HG03432 (cell line): Measurements from ENCODE around the gene CDHR3.

Experiments used
- ATAC-seq: cut with Tn5 transposase; IDR thresholded peaks from one replicate; pipeline ENCODE4 v1.9.1; 2021; ENCODE audit warnings: mild to moderate bottlenecking, moderate library complexity; ENCODE audit not compliant: unreplicated experiment

The CDHR3 gene

DNA sequence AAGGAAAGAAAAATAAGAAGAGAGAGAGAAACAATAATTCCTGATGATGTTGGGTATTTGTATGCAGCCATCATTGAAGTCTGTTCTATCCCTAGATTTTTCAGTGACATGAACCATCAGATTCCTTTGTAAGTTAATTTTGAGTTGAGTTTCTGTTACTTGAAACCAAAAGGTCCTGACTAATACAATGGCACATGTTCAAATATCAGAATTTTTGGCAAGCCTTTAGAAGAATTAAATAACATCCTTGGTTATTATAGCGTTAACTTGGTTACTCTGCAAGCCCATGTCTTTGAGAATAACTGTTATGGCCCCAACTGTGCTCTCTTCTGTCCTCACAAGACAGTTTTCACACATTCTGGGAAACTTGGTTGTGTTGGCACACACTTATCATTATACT, 82.5 kb downstream of the CDHR3 start:
- ATAC-seq = no peak

DNA sequence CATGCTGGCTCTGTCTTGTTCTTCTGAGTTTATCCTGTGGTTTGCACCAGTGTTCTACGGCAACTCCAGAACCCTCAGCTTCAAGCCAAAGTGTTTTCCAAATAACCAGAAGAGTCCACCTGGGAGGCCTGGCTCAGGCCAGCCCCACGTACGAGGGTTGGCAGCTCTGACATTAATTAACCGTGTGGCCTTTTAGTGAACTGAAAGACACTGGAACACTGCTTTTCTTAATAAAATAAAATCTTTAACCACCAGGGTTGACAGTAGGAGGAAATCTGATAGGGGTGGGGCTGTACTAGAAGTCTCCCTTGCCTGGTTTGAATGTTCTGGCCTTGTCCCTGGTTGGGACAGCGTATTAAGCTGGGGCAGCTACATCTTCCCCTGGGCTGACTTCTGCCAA, 84.1 kb downstream of the CDHR3 start:
- ATAC-seq = no peak

DNA sequence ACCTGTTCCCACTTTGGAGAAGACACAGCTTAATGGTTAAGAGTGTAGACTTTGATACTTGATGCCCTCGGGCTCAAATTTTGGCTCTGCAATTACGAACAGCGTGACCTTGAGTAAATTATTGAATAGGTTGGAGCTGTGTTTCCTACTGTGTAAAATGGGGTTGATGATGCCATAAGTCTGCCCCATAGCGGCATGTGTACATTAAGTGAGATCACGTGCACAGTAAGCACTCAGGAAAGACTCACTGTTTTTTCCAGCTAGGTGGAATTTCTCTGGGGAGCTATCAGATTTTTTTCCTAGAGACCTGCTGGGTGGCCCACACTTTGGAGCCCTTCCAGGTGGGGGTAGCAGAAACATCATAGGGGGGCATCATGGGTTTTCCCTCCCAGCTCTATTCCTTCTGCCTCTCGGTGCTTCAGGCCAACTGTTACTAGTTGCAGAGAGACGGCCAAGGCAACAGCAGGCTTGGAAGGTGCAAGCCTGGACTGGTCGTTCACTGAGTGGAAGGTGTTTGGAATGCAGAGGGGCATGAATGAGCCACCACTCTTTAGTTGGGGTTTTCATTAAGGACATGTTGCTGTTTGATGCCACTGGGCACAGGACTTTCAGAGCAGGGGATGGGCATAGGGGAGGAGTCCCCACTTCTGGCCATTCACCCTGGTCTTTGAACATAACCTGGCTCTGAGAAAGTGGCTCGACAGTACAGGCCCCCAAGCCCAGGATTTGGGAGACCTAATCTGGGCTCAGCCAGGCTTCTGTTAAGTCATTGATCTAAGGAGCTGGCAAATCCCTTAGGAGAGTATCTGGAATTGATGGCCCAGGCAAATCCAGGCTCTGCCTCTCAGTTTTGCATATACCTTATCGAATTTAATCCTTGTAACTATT, 85.0 kb downstream of the CDHR3 start:
- no peak for ATAC-seq

DNA sequence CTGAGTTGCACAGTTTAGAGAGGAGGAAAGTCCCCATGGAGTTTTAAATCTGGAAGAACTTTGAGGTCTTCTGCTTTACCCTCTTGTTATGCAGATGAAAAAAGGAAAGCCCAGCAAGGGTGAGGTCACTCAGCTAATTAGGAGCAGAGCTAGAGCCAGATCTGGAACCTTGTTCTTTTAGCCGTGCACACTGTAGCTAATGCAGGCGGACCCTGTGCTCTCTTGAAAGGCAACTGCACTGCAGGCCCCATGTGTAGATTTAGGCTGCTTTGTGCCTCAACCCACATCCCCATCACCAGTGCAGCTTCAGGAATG, 85.6 kb downstream of the CDHR3 start:
- no peak for ATAC-seq

DNA sequence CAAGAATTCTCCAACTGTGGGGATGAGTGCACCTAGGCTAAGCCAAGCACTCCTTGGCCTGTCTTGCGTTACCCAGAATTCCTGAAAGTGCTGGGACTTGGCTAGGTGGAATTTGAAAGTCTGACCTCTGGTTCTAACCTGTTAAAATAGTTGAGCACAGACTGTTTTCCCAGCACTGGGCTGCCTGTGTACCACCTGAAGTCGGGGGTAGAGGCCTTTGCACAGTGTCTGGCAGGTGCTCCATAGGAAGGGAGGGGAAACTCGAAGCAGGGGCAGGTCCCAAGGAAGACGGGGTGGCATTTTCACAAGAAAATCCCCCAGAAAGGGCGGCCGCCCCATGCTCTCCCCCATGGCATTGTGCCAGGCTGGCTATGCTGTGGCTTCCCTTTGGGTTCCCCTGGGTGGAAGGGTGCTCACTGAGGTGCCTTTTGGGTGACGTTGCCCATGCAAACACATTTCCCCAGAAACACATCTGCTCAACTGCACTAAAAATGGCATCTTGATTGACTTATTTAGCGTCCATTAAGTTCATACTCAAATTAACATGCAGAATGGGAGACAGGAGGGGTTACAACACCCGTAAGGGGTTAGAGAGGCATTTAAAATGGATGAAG, 86.2 kb downstream of the CDHR3 start:
- no peak for ATAC-seq

DNA sequence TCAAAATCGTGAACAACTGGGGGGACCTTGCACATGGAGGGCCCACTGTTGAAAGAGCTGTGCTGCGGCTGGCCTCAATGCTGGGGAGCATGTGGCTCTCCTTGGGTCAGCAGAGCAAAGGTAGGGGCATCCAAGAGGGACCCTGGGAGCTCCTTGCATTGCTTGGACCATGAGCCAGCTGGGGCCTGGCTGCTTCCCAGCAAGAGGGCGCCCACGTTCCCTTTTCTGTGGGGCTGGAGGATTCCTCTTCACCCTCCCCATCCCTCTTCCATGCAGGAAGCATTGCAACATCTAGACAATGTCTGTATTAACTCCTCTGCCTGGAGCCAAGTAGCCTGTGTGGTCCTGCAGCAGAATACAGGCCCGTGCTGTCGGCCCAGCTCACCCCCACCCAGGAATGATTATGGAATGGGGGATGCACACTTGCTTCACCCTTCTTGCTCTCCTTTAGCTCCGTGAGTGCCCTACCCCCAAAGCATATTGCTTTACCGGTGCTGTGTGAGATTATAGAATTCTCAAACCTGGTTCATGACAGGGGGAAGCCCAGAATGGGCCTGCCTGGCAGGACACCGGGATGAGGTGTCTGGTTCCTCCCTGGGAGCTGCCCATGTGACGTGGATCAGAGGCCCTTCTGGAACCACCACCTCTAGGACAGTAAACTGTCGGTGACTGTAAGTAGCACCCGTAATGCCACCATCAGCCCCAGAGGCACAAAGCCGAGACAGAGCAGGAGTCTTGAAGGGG, 87.1 kb downstream of the CDHR3 start:
- ATAC-seq = no peak

DNA sequence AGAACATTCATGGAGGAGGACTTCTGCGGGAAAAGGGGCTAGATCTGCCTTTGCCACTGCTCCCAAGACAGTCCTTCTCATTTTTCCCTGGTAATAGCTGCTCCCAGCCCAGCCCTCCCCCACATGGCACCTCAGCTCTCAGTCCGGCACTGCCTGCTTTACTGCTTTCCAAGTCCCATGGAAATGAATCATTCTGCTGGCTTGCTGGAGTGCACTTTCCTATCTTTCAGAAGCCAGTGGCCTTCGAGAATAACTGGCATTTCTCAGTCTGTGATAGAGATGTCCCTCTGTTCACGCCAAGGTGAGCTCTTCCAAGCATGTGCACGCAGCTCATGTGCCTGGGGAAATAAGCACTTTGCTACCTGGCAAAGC, 87.7 kb downstream of the CDHR3 start:
- no peak for ATAC-seq

DNA sequence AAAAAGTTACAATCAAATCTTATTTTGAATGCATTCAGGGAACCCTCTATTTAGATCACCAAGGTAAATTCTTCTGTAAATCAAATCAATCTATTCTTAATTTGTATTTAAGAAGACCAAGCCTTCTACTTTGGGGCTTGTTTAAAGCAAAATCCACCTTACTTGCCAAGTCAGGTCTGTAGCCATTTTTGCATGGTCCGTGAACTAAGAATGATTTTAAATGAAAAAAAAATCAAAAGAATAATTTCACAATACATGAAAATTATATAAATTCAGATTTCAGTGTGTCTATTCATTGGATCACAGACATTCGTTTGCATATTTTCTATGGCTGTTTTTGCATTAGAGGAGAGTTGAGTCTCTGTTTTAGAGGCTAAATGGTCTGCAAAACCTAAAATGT, 89.6 kb downstream of the CDHR3 start:
- ATAC-seq = no peak

DNA sequence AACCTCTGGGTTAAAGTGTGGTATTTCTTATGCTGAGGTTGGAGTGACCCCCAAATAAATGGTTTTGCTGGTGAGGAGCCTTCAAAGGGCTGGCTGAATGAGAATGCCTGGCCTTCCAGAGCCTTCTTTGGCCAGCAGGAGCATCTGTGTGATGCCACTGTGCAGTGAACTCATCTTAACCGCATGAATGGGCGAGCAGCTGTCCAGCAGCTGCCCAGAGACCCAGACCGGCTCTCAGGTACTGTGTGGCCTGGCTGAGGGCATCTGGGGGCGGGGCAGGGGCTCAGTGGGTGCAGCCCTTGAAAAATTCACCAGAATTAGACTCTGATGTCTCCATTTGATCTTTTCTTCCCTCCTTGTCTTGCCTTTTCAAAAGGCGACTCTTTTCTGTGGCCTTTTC, 90.0 kb downstream of the CDHR3 start:
- ATAC-seq = no peak

DNA sequence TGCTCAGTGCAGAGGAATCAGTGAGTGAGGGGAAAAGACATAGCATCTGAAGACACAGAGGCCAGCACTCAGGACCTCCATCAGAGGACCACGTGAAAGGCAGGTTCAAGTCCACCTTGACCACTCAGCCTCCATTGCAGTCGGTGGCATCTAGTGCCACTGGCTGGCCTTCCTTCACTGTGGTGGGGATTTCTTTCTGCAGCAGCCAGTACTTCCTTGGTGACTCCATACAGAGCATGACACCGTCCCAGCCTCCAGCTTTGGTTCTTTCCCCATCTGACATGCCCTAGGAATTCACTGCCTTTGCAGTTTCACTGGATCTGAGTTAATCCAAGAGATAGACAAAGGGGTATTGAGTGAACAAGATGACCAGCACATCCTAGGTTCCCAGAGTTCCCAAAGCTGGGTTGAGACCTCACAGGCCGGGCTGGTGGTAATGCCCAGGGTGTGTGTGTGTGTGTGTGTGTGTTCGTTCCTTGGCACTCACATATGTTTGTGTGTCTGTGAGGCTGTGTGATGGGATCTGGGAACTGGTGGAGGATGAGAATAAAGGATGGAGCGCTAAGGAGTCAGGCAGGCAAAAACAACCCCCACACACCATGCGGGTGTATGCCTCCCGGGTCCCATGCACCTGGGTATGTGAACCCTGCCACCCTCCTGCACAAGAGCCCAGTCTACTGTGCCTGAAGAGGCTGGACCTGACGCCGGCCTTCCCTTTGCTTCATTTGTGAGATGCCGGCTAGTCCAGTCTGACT, 91.3 kb downstream of the CDHR3 start:
- no peak for ATAC-seq

DNA sequence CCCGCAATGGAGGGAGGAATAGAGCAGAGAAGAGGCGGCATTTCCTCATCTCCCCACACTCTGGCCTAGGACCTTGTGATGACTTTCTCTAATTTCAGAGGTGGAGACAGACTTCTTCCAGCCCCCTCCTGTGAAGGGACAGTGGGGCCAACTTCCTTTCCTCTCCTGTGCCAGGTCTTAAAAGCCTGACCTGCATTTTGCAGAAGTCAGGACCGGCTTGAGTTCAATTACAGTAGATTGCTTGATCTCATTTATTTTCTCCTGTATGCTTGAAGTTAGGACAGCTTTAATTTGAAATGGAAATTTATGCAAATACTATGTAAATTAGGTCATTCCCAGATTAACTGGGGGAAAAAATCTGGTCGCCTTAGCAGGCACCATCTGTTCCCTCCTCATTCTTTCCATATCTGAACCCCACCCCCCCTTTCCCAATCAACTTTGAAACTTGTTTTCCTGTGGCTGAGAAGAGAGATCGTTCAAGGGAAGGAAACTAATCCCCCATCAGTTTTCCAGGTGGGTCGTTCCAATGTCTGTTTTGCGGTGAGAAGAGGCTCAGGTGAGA, 92.0 kb downstream of the CDHR3 start:
- ATAC-seq = no peak

DNA sequence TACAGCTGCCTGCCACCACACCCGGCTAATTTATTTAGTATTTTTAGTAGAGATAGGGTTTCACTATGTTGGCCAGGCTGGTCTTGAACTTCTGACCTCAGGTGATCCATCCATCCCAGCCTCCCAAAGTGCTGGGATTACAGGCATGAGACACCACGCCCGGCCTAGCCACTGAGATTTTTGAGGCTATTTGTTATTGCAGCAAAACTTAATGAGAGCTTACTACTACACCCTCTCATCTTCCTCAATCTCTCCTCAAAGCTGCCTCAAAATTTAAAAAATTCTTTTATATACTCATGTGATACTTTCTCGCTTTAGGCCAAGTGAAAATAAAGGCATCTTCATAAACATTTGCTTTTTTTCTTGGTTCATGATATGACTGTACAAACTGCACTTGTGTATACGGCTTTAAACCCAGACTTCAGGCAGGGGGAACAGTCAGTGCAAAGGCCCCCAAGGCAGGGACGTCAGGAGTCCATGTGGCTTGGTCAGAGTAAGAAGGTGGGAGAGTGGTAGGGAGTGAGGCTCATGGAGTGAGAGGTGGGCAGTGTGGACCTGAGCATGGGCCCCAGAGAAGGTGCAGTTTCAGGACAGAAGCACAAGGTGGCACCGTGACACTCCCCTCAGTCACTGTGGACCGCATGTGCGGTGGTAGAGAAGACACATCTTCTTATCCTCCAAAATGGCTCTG, 93.6 kb downstream of the CDHR3 start:
- ATAC-seq = peak; percentile 41

DNA sequence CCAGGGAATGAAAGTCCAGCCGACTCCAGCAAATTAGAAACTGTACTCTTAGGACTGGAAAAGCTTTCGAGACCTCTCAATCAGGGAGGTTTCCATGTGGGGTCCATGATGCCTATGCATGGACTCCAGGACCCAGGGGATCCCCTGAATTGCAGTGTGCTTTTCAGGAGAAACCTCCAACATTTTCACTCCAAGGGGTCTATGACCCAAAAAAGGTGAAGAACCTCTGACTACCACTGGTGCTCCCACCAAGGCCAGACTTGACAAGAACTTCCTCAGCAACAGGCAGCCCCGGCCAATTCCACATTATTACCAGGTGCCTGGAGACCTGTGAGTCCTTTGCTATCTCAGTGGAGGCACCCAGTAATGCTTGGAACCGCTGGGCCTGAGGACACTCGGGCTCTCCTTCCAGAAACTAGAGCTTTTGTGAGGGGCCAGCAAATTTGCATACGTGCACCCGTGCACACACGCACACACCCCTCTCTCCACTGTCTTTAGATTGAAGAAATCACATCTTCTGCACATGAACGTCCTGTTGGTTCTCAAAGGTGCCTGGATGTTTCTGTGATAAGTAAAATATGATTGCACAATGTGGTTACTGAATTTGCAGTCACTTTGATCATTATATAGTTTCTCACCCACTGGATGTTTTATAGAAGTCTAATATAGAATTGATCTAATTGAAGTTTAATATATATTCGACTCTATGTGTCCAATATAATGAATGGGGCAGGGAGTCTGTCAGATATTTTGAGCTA, 94.3 kb downstream of the CDHR3 start:
- no peak for ATAC-seq

DNA sequence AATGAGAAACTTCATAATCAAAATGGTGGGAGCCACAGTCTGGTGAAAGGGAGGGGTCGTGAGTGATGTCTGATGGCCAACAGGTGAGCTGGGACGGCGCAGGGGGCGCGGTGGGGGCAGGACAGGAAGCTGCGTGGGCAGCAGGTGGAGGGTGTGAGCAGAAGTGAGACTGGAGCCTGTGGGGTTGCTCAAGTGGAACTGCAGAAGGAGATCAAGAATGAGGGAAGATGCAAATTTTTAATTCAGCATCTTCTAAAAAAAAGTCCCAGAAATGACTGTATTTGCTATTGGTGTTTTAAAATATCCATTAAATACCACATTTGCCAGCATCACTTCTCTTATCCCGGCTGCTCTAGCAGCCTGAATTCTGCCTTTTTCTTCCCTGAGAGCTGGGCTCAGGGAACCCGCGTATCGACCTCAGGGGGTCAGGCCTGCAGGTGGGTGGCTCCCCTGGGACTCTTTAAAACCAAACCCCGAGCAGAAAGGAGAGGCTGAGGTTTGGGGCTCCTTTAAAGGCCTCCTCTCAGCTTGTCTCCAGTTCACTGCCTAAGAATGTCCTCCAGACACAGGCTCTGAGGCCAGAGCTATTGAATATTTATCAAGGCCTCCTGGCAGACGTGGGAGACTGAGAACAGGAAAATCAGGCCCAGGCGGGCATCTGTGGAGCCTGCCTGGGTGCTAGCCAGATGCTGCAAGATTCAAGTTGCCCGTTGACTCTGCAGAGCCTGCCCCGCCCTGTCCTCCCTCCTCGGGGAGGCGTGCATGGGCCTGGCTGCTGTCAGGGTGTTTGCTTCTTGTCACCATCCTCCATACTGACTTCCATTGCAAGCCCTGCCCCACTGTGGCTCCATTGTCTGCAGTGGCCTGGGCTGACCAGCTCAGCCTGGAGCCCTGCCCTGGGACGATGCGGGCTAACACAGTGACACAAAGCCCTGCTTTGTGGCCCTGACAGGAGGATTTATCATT, 95.2 kb downstream of the CDHR3 start:
- ATAC-seq = peak; percentile 70

DNA sequence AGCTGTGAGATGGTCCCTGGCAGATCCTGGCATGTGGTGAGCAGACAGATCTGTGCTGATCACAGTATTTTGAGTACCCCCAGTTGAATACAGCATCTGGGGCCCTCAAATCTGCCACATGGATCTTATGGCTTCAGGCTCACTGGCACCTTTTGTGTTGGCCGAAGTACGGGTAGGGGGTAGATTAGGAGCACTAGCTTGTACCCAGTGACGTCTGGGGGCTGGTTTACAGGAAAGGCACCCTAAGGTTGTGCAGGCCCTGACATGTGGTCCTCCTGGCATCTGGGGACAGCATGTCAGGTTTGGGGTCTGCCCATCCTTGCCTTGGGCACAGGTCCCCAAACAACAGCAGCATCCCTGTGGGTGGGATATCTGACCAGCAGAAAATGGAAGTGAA, 95.9 kb downstream of the CDHR3 start:
- no peak for ATAC-seq

DNA sequence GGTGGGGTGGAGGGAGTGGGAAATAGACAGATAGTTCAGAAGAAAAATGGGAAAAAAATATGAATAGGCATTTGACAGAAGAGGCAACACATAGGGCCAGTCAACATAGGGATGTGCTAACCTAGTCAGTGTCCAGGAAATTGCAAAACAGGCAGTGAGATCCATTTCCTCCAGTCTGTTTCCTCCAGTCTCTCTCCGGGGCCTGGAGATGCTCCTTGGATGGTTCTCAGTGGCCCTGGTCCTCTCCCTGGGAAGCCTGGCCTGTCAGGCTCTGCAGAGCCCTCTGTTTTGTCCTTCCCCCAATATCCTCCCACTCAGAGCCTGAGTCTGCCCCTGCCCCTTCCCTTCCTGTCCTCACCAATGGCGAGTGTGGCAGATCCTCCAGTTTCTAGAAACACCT, 96.5 kb downstream of the CDHR3 start:
- ATAC-seq = no peak

DNA sequence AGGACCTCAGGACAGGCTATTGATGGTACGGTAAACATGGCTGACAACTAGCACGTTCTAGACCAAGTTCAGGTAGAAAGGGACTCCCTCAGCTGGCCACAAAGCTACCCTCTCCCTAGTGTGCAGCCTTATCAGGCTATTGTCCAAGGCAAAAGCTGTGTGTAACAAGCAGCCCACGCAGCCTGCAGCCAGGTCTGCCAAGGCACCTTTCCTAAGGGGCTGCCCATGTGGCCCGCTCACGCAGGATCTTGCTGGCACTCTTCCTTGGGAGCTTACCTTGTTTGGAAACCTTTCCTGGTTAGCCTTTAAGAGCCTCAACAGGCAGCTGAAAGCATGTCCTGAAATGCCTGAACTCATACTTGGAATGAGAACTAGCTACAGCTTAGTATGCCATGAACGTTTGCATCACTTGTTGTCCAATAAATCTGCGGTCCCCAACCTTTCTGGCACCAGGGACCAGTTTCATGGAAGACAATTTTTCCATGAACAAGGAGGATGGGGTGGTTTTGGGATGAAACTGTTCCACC, 97.4 kb downstream of the CDHR3 start:
- no peak for ATAC-seq

DNA sequence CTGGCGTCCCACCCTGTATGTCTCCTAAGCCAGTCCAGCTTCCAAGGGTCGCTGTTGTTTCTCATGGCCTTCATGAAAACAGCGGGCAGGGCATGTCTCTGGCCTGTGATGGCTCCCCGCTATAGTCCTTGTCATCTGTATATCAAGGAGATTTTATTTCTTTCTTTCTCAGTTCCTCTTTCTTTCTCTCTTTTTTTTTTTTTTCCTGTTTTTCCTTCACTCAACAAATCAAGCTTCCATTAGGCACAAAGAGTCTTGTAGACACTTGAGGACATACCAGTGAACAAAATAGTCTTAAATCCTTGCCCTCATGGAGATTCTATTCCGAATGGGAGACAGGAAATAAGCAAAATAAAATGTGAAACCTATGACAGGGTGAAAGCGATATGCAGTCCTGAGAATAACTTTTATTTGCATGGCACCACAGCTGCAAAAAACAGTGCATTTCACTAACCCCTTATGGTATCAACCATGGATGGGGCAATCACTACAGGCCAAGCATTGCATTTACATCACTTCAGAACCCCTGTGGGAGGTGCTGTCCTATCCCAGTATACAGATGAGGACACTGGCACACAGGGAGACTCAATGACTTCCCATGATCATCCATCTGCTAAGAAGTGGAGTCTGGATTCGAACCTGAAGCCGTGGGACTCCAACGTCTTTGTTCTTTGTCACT, 98.4 kb downstream of the CDHR3 start:
- no peak for ATAC-seq
